ENCODE results near the gene LTK. TPM values are rescaled to one million over a fixed set of nuclear protein-coding genes. Genes with fewer than 3 reads are reported as not detected.

The LTK gene
- 0.55 and 1.2 TPM in 2 replicates for total RNA-seq
- long read RNA-seq, result 0 reads

GRCh38 chr15:41513506-41514227 lies at the start of gene LTK:
LTK (minus strand) TSS chr15:41513827; CDS start chr15:41513709, 118 bp downstream.
- H3K4me3 Mint-ChIP-seq (ENCODE audit: low read depth), result peak within 1 kb of the TSS; percentile 65
- DNase-seq (ENCODE audit: low spot score, unreplicated experiment), result no peak
- H3K27ac Mint-ChIP-seq, result no peak within 1 kb of the TSS
- H3K4me1 Mint-ChIP-seq (ENCODE audit: low read depth), result peaks cover 1% of the 10 kb centered on the region
- peaks cover 47% of the 10 kb centered on the region for H3K27me3 Mint-ChIP-seq
- no peaks in the 10 kb centered on the region for H3K9me3 Mint-ChIP-seq (ENCODE audit: low read depth)
- peaks cover 10% of the 10 kb centered on the region for H3K36me3 Mint-ChIP-seq (ENCODE audit: insufficient read depth)
- no peak for TF ChIP-seq CTCF (IDR thresholded peaks at IDR 0.05; ENCODE audit: unreplicated experiment)

GRCh38 chr15:41562784-41563198 lies 49.2 kb upstream of the LTK start:
- H3K36me3 Mint-ChIP-seq (ENCODE audit: insufficient read depth), result peaks cover 7% of the 10 kb centered on the region
- no peaks in the 10 kb centered on the region for H3K27me3 Mint-ChIP-seq
- H3K27ac Mint-ChIP-seq, result peak overlapping the region; percentile 95
- TF ChIP-seq CTCF (IDR thresholded peaks at IDR 0.05; ENCODE audit: unreplicated experiment), result no peak
- H3K9me3 Mint-ChIP-seq (ENCODE audit: low read depth), result no peaks in the 10 kb centered on the region
- H3K4me1 Mint-ChIP-seq (ENCODE audit: low read depth), result peaks cover 70% of the 10 kb centered on the region
- no peak for DNase-seq (ENCODE audit: low spot score, unreplicated experiment)
- H3K4me3 Mint-ChIP-seq (ENCODE audit: low read depth), result peak overlapping the region; percentile 29

GRCh38 chr15:41562244-41562643 lies 48.6 kb upstream of the LTK start:
- Mint-ChIP-seq H3K4me3 (ENCODE audit: low read depth) (peak overlapping the region; percentile 29), H3K36me3 (ENCODE audit: insufficient read depth) (peaks cover 6% of the 10 kb centered on the region), H3K4me1 (ENCODE audit: low read depth) (peaks cover 67% of the 10 kb centered on the region), H3K9me3 (ENCODE audit: low read depth) (no peaks in the 10 kb centered on the region), H3K27ac (peak overlapping the region; percentile 95), H3K27me3 (no peaks in the 10 kb centered on the region)
- TF ChIP-seq CTCF (IDR thresholded peaks at IDR 0.05; ENCODE audit: unreplicated experiment), result no peak
- no peak for DNase-seq (ENCODE audit: low spot score, unreplicated experiment)

GRCh38 chr15:41561777-41562145 lies 48.1 kb upstream of the LTK start:
- Mint-ChIP-seq H3K9me3 (ENCODE audit: low read depth) (no peaks in the 10 kb centered on the region), H3K4me3 (ENCODE audit: low read depth) (no peak overlapping the region), H3K4me1 (ENCODE audit: low read depth) (peaks cover 64% of the 10 kb centered on the region), H3K36me3 (ENCODE audit: insufficient read depth) (peaks cover 6% of the 10 kb centered on the region), H3K27ac (peak overlapping the region; percentile 95), H3K27me3 (no peaks in the 10 kb centered on the region)
- no peak for DNase-seq (ENCODE audit: low spot score, unreplicated experiment)
- peak; percentile 34 for TF ChIP-seq CTCF (IDR thresholded peaks at IDR 0.05; ENCODE audit: unreplicated experiment)

- no peaks in the 10 kb centered on the region for H3K27me3 Mint-ChIP-seq
- H3K4me1 Mint-ChIP-seq (ENCODE audit: low read depth), result peaks cover 63% of the 10 kb centered on the region
- H3K4me3 Mint-ChIP-seq (ENCODE audit: low read depth), result peak overlapping the region; percentile 86
- no peaks in the 10 kb centered on the region for H3K9me3 Mint-ChIP-seq (ENCODE audit: low read depth)
- no peak for DNase-seq (ENCODE audit: low spot score, unreplicated experiment)
- H3K36me3 Mint-ChIP-seq (ENCODE audit: insufficient read depth), result peaks cover 4% of the 10 kb centered on the region
- TF ChIP-seq CTCF (IDR thresholded peaks at IDR 0.05; ENCODE audit: unreplicated experiment), result no peak
- H3K27ac Mint-ChIP-seq, result peak overlapping the region; percentile 95
These were observed 47.6 kb upstream of the LTK start for GRCh38 chr15:41561104-41561776.

All from progenitor cell of endocrine pancreas (in vitro differentiated cells).